HG02678 (cell line): Measurements from ENCODE around the gene CMIP.

Source experiments
- ATAC-seq: cut with Tn5 transposase; IDR thresholded peaks from one replicate; pipeline ENCODE4 v1.9.1; 2021; ENCODE audit warnings: mild to moderate bottlenecking, moderate library complexity; ENCODE audit not compliant: unreplicated experiment

CMIP gene

DNA sequence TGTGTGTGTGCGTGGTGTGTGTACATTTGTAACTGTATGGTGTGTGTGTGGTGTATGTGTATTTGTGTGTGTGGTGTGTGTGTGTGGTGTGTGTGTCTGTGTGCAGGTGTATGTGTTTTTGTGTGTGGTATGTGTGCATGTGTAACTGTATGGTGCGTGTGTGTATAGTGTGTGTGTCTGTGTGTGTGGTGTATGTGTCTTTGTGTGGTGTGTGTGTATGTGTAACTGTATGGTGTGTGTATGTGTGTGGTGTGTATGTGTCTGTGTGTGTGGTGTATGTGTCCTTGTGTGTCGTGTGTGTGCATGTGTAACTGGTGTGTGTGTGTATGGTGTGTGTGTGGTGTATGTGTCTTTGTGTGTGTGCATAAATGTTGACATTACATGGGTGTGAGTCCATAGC, 170.8 kb downstream of the CMIP start:
- ATAC-seq: no peak

DNA sequence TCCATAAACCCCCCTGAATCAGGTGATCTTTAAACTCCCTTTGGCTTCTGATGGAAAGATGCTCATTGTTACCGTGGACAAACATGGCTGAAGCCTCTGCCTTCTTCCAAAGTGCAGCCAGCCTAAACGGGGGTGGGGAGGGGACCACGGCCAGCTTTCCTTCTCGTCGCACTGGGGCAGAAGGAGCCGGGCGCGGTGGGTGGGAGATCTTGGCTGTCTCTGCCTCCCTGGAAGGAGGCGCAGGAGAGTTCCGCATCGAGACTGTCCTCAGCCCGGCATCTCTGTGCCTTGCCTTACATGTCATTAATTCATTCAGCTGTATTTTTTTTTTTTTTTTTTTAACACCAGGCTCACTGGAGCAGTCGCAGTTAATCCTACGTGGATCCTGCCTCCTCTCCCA, 171.2 kb downstream of the CMIP start:
- ATAC-seq: no peak

DNA sequence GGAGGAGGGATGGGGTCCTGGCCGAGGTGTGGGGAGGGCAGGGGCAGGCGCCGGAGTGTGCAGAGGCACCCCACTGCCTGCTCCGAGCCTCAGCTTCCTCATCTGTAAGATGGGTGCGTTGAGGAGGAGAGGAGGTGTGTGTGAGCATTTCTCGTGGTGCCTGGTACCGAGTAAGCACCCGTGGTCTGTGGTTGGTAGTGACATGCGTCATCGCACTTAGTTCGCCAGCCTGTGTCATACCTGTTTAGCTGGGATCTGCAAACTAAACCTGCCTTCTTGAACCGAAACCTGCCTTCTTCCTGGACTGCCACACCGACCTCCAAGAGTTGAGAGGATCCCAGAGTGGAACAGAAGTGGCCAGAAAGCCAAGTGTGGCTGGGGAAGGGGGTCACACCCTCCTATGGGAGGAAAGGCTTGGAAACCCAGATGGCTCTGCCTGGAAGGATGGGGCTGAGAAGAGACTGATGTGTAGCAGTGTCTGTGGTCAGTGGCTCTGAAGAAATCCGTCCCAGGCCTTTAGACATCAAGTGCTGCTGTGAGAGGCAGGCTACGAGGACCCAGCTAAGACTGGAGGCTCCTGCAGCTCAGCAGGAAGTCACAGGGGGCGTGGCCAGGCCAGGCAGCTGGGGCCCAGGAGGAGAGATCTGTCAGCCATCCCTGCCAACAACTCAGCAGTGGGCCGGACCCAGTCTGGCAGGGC, 171.9 kb downstream of the CMIP start:
- ATAC-seq: peak; percentile 84

DNA sequence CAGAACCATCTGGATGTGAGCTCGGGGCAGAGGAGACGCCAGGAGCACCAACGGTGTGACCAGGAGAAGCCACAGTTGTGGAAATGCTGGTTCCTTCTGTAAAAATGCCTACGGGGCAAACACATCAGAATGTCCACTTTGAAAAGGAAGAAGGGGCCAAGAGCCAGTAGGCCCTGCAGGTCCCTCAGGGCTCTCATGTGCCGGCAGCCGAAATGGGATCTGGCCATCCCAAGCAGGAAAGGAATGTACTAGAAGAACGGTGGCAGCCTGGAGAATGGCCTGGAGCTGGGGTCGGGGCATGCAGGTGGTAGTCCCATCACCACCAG, 172.4 kb downstream of the CMIP start:
- no peak for ATAC-seq

DNA sequence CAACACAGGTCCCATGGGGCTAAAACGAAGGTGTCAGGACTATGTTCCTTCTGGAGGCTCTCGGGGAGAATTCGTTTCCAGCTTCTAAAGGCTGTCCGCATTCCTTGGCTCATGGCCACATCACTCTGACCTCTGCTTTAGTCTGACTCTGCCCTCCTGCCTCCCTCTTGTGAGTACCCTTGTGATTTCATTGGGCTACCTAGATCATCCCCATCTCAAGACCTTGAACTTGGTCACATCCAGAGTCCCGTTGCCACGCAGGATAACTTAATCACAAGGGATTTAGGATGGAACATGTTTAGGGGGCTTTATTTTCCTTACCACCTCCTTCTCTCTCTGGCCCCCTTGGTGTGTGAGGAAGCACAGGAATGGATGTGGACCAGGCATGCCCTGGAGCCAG, 173.6 kb downstream of the CMIP start:
- no peak for ATAC-seq

DNA sequence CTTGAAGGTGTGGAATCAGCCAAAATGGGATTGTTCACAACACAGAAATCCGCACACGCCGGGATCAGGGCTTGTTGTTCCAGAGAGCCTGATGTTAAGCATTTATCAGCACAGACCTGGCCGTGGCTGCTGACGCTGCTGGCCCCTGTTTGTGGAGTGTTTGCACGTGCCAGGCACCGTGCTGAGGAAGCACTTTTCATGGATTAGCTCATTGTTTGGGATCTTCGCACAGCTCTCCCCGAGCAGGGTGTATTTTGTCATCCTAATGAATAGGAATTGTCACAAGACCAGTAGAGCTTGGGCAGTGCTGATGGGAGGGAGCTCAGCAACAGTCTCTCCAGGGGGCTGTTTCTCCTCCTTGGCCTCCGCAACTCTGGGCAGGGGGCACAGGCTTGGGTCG, 174.1 kb downstream of the CMIP start:
- ATAC-seq: no peak

DNA sequence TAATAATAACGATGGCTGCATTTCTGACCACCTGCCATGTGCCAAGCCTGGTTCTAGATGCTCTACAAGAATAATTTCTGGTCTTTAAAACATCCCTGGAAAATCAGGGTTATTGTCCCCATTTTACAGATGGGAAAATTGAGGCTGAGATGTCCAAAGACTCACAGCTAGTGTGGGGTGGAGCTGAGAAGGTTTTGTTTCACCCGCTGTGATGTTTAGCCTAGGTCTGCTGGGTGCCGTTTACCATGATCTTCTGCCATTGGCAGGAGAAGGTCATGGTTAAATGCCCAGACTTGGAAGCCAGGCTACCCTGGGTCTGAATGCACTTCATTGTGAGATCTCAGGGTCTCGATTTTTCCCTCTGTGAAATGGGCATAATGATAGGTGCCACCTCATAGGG, 175.4 kb downstream of the CMIP start:
- ATAC-seq: no peak

DNA sequence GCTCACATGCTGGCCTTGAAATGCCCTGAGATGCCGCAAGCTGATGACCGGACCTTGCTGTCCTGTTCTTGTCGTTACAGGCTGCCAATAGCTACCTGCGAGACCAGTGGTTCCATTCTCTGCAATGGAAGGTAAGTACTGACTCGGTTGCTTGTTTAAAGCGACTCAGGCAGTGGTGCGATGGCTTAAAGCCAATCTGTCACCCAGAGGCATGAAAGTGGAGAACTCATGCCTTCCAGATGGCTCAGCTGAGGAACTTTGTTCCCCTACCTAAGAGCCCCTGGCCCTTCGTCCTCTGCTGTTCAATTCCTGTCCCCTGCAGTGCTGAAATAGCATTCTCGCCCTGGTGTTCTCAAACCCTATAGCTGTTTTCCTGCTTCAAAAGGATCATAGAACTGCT, 176.2 kb downstream of the CMIP start:
- ATAC-seq: no peak

DNA sequence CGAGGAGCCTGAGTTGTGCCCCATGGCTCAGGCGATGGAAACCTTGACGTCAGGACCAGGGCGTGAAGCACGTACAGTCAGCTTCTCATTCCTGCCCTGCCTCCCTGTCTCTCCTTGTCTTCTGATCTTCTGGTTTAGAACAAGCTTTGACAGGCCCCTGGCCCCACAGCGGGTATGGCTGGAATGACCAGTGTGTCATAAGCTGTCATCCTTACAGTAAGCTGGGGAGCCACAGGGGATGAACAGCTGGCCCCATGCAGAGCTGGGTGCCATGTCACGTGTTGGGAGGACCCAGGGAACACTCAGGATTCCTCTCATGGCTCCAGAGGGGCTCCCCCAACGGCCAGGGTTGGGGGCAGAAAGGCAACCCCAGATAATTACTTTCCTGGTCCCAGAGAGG, 176.9 kb downstream of the CMIP start:
- no peak for ATAC-seq

DNA sequence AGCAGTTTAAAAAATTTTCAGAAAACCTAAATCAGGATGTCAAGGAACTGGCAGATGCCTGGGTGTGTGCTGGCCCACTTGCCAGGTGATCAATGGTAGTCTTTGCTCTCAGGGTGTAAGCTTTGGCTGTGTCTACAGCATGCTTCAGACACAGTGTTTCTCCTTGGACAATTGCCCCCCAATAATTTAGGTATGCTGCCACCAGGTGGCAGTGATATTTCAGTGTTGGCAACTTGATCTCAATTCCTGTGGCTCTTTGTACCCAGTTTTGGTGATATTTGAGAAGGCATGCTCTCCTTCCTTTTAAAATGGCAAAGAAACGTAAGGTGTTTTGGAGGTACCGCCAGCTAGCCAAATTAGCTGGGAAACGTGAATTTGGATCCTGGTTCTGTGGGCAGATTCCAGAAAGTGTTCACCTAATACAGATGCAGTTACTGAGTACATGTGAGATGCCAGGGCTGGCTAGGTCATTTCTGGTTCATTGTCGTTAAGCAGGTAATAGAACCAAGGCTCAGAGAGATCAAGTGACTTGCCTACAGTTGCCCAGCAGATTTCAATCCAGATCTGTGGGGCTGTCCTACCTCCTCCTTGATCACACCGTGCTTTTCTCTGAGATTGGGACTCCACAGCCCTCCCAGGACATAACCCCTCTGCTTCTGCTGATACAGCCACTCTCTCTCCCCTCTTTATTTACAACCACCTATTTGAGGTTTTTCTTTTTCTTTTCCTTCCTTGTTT, 178.9 kb downstream of the CMIP start:
- ATAC-seq: no peak

DNA sequence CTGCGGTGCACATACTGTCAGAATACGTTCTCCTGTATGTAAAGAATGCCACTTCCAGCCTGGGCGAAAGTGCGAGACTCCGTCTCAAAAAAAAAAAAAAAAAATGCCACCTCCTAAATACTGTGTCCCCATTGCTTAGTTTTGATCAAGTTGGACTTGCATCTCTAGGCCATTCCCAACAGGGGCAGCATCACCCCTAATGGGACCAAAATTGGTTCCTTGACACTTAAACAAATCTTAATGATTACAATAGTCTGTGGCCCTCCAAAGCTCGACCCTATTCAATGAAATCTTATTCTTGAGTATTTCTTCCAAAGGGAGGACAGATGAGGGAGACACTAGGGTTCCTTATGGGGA, 179.8 kb downstream of the CMIP start:
- no peak for ATAC-seq

DNA sequence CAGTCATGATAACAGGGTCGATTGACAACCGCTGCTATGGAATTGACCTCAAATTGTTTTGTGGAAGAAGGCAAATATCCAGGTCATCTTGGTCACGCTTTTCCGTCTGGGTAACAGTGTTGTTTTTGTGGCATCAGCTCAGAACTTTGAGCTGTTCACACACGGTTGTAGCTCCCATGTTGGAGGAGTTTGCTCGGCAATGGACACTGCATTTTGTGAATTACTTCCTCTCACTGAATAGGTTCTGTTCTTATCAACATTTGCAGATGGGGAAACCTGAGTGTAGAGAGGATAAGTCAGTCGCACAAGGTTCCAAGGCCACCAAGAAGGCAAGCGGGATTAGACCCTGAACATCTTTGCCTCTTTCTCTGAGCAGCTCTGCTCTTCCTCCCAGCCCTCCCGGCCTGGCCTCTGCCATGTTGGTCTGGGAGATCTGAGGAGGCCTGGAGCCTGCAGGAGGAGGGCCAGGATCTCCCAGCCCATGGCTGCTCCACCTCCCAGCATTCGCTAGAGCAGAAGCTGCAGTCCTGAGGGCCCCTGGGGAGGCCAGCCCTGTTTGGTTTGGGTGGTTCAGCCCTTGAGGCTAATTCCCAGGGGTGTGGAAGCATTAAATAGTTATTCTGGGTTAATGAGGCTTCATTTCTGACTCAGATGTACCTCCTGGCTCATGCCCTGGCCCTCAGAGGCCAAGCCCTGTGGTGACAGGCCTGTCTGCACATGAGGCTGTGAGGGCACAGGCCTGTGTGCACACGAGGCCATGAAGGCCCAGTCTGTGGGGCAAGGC, 180.3 kb downstream of the CMIP start:
- peak; percentile 8 for ATAC-seq

DNA sequence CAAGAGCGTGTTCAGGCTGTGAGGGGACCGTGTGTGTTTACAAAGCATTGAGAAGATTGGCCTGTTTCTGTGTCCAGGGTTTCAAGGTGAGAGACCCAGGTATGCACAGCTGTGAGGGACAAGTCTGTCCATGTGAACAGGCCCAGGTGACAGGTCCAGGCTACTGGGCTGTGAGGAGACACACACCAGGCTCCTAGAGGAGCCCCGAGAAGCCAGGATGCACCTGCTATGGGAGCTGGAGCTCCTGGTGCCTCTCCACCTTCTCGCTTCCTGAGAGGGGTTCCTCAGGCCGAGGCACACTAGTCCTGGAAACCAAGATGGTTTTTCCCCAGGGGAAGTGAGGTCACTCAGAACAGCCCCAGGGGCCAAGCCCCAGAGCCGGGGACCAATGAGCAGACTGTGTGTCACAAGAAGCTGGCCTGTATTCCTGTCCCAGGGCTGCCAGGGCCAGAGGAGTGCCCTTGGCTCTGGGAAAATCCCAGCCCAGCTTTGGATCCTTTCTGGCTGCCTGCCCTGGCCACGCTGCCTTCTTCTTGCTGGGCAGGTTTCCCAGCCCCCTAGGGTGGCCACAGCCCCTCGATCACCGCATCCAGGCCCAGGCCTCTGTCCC, 181.0 kb downstream of the CMIP start:
- peak; percentile 58 for ATAC-seq

DNA sequence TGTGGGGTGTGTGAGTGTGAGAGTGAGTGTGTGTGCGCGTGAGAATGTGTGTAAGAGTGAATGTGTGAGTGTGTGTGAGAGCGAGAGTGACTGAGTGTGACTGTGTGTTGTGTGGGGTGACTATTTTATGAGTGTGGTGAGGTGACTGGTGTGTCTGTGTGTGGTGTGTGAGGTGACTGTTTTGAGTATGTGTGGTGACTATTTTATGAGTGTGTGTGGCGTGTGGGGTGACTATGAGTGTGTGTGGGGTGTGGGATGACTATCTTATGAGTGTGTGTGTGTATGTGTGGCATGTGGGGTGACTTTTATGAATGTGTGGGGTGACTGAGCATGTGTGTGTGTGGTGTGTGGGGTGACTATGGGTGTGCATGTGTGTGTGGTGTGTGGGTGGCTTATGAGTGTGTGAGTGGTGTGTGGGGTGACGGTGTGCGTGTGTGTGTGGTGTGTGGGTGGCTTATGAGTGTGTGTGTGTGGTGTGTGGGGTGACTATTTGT, 181.6 kb downstream of the CMIP start:
- ATAC-seq: no peak

DNA sequence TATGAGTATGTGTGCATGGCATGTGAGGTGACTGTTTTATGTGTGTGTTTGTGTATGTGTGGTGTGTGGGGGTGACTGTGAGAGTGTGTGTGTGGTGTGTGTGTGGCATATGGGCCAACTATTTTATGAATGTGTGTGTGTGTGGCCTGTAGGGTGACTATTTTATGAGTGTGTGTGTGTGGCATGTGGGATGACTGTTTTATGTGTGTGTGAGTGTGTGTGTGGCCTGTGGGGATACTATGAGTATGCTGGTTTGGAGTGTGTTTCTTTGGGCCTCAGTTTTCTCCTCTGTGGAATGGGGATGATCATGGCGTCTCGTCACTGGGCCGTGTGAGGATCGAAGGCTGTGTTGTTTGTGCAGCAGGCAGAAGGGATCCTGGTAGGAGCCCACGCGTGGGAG, 182.4 kb downstream of the CMIP start:
- ATAC-seq: no peak

DNA sequence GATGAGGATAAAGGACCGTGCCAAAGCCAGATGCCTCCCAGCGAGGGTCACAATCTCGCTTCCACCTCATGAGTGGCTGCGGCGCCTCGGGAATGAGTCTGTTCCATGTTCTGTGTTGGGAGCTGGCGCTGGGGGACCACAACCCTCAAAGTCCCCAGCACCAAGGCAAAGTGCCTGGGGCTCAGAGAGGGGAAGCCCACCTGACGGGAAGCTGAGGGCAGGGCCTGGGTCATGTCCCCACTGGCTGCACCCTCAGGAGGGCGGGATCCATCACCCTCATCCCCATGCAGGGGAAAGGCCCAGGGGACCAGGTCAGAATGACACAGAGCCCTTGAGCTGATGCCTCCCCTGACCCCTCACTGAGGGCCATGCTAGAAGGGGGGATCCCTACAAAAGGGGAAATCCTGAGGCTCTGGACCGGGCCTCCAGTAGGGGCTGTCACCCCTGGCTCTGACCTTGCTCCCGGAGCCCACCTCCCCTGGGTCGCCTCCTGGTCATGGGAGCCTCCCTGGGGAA, 183.2 kb downstream of the CMIP start:
- no peak for ATAC-seq

DNA sequence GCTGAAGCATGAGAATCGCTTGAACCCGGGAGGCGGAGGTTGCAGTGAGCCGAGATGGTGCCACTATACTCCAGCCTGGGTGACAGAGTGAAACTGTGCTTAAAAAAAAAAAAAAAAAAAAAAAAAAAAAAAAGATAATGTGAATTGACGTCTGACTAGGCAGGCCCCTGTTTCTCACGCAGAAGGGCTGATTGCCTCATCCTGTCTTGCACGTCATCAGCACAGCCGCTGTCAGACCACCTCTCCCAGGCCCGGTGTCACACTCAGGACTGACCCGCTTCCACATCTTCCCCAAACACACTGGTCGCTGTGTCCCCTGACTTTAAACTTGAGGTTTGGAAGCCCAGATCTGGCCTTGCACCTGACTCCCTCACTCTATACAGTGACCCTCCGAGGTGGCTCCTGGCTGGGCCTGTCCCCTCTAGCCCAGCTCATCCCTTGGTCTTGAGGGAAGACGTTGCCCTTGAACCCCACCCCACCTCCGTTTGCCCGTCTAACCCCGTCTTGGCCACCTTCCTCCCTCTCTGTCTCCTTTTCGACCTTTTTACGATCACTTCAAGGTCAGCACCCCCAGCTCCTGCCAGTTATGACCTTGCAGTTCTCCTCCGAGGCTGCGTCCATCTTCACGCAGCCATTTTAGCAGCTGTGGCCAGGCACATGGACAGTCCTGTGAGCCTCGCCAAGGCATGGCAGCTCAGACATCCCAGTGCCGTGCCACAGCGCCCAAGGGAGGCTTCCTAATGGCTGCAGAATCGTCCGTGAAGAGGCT, 184.6 kb downstream of the CMIP start:
- ATAC-seq: no peak

DNA sequence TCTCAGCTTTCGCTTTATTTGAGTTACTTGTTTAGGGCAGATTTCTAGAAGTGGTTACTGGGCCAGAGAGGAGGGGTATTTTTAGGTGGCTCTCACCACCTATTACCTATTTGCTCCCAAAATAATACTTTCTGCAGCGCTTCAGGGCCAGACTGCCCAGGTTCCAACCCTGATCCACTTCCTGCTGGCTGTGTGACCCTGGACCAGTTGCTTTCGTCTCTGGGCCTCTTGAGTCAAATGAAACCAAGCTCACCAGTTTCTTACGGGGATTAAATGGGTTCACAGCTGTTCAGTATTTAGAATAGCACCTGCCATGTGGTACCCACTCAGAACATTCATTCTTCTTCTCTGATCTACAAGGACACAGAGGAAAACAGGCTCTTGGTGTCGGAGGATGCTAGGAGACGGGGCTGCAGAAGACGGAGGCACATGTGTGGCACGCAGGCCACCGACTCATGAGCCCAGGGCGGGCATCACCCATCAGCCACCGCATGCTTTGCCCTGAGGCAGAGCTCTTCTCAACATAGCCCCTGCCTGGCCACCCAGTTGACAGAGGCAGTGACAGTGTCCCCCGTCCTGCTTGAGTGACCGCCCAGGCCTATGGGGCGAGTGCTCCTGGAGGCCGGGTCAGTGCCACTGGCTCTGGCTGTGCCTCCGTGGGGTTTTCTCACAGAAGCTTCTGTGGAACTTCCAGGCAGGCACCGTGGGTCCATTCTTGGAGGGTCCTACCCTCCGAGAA, 185.5 kb downstream of the CMIP start:
- no peak for ATAC-seq

DNA sequence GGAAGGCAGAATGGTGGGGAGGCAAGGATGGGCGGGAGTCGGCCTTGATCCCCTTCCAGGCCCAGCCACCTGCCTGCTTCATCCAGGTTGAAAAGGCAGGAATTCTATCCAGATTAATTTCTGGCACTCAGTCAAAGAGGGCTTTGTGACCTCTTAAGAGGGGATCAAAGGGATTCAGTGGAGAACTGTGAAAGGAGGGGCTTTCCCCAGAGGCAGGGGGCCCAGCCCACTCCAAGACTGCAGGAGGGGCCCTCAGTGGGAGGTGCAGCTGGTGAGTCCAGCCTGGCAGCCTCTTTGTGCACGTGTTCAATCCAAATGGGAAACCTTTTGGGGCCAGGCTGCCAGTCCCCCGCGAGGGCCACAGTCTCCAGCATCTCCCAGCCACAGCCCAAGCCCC, 186.0 kb downstream of the CMIP start:
- ATAC-seq: no peak
